NB4 (cell line): ENCODE measurements around the gene MTHFD1L.

Experiments
- DNase-seq: peaks from one replicate; pipeline ENCODE4 v3.0.0; 2010; ENCODE audit warnings: low read depth
- H3K4me3 ChIP-seq: one replicate; pipeline ENCODE4 v1.5.1; 2011; ENCODE audit warnings: mild to moderate bottlenecking, low read depth, low read length, moderate library complexity
- CTCF ChIP-seq: IDR thresholded peaks from one replicate; pipeline ENCODE4 v1.5.1; 2012; ENCODE audit warnings: low read depth, low read length
- MAX ChIP-seq: IDR thresholded peaks from 2 replicates; pipeline ENCODE4 v1.6.1; 2011; ENCODE audit warnings: low read depth, low read length
- MYC ChIP-seq: IDR thresholded peaks from 2 replicates; pipeline ENCODE4 v1.6.1; 2011; ENCODE audit warnings: low read depth, low read length
- POLR2A ChIP-seq: IDR thresholded peaks from 2 replicates; pipeline ENCODE4 v1.6.1; 2011; ENCODE audit warnings: mild to moderate bottlenecking; ENCODE audit not compliant: insufficient read length; ENCODE audit errors: extremely low read depth

The MTHFD1L gene

GRCh38 chr6:150894191-150894744 is 28.8 kb downstream of the MTHFD1L start:
- no peak for TF ChIP-seq MYC
- no peak for TF ChIP-seq MAX
- TF ChIP-seq CTCF = no peak
- TF ChIP-seq POLR2A = no peak
- DNase-seq = no peak
- H3K4me3 ChIP-seq = no peak overlapping the region

- H3K4me3 ChIP-seq = no peak overlapping the region
- TF ChIP-seq CTCF = no peak
- DNase-seq = no peak
Measured at GRCh38 chr6:150894935-150895552, 29.5 kb downstream of the MTHFD1L start.

- TF ChIP-seq CTCF = no peak
- TF ChIP-seq POLR2A = no peak
- TF ChIP-seq MAX = no peak
- TF ChIP-seq MYC = no peak
- H3K4me3 ChIP-seq = no peak overlapping the region
- no peak for DNase-seq
Measured at GRCh38 chr6:150895928-150896632, 30.6 kb downstream of the MTHFD1L start.

GRCh38 chr6:150897400-150897943 is 32.0 kb downstream of the MTHFD1L start:
- TF ChIP-seq MAX = no peak
- no peak for TF ChIP-seq POLR2A
- no peak for TF ChIP-seq MYC
- no peak for TF ChIP-seq CTCF
- no peak overlapping the region for H3K4me3 ChIP-seq
- no peak for DNase-seq

GRCh38 chr6:150898399-150899170 is 33.1 kb downstream of the MTHFD1L start:
- no peak for DNase-seq
- H3K4me3 ChIP-seq = no peak overlapping the region
- TF ChIP-seq CTCF = no peak
- TF ChIP-seq MAX = no peak
- no peak for TF ChIP-seq MYC
- no peak for TF ChIP-seq POLR2A
